ENCODE data around the gene TMEM163. TPM values are rescaled to one million over a fixed set of nuclear protein-coding genes. Genes with fewer than 3 reads are reported as not detected.

Gene TMEM163
- total RNA-seq, 2 donors from 2014 or later = 0.12 TPM

GRCh38 chr2:134704173-134704572, 14.6 kb downstream of the TMEM163 start:
- H3K4me1 Mint-ChIP-seq (ENCODE audit: low read depth) = peaks cover 15% of the 10 kb centered on the region
- no peak overlapping the region for H3K27ac Mint-ChIP-seq
- DNase-seq (no peak), ATAC-seq (replicated peaks in 1 of 2) (no peak)
- H3K9me3 Mint-ChIP-seq = no peaks in the 10 kb centered on the region
- peaks cover 0 to 1% of the 10 kb centered on the region in 2 donors for H3K36me3 Mint-ChIP-seq (ENCODE audit: insufficient read depth in 2 of 2)
- no peak overlapping the region for H3K4me3 Mint-ChIP-seq
- H3K27me3 Mint-ChIP-seq (ENCODE audit: low read depth) = peaks cover 77% of the 10 kb centered on the region

- ATAC-seq (replicated peaks in 1 of 2) (no peak), DNase-seq (no peak)
- Mint-ChIP-seq H3K36me3 (ENCODE audit: insufficient read depth in 2 of 2) (peaks cover 0 to 1% of the 10 kb centered on the region in 2 donors), H3K9me3 (no peaks in the 10 kb centered on the region), H3K27me3 (ENCODE audit: low read depth) (peaks cover 71% of the 10 kb centered on the region), H3K27ac (no peak overlapping the region), H3K4me3 (no peak overlapping the region), H3K4me1 (ENCODE audit: low read depth) (peaks cover 15% of the 10 kb centered on the region)
Measured at GRCh38 chr2:134703426-134703825, 15.4 kb downstream of the TMEM163 start.

- Mint-ChIP-seq H3K4me3 (no peak overlapping the region), H3K4me1 (ENCODE audit: low read depth) (peaks cover under 1% of the 10 kb centered on the region), H3K27me3 (ENCODE audit: low read depth) (peaks cover 53% of the 10 kb centered on the region), H3K9me3 (no peaks in the 10 kb centered on the region), H3K27ac (no peak overlapping the region), H3K36me3 (ENCODE audit: insufficient read depth in 2 of 2) (no peaks in the 10 kb centered on the region)
- ATAC-seq (replicated peaks in 1 of 2) (no peak), DNase-seq (no peak)
Measured at GRCh38 chr2:134700730-134701129, 18.1 kb downstream of the TMEM163 start.

- Mint-ChIP-seq H3K4me3 (no peak overlapping the region), H3K36me3 (ENCODE audit: insufficient read depth in 2 of 2) (no peaks in the 10 kb centered on the region), H3K27ac (no peak overlapping the region), H3K4me1 (ENCODE audit: low read depth) (no peaks in the 10 kb centered on the region), H3K27me3 (ENCODE audit: low read depth) (peaks cover 7% of the 10 kb centered on the region), H3K9me3 (no peaks in the 10 kb centered on the region)
- ATAC-seq (replicated peaks in 1 of 2) (no peak), DNase-seq (no peak)
Measured at GRCh38 chr2:134694411-134694810, 24.4 kb downstream of the TMEM163 start.

- Mint-ChIP-seq H3K4me1 (ENCODE audit: low read depth) (no peaks in the 10 kb centered on the region), H3K9me3 (no peaks in the 10 kb centered on the region), H3K36me3 (ENCODE audit: insufficient read depth in 2 of 2) (no peaks in the 10 kb centered on the region), H3K27me3 (ENCODE audit: low read depth) (peaks cover 7% of the 10 kb centered on the region), H3K4me3 (no peak overlapping the region), H3K27ac (no peak overlapping the region)
- ATAC-seq (replicated peaks in 1 of 2) = no peak
- DNase-seq = no peak
Measured at GRCh38 chr2:134693359-134694330, 25.2 kb downstream of the TMEM163 start.

- ATAC-seq (replicated peaks in 1 of 2) (peak in 1 of 2 donors; percentile 58), DNase-seq (no peak)
- H3K4me1 Mint-ChIP-seq (ENCODE audit: low read depth) = no peaks in the 10 kb centered on the region
- H3K4me3 Mint-ChIP-seq = no peak overlapping the region
- no peak overlapping the region for H3K27ac Mint-ChIP-seq
- no peaks in the 10 kb centered on the region for H3K9me3 Mint-ChIP-seq
- no peaks in the 10 kb centered on the region for H3K36me3 Mint-ChIP-seq (ENCODE audit: insufficient read depth in 2 of 2)
- no peaks in the 10 kb centered on the region for H3K27me3 Mint-ChIP-seq (ENCODE audit: low read depth)
Measured at GRCh38 chr2:134692499-134692898, 26.3 kb downstream of the TMEM163 start.

GRCh38 chr2:134690629-134691215, 28.1 kb downstream of the TMEM163 start:
- no peaks in the 10 kb centered on the region for H3K27me3 Mint-ChIP-seq (ENCODE audit: low read depth)
- no peaks in the 10 kb centered on the region for H3K36me3 Mint-ChIP-seq (ENCODE audit: insufficient read depth in 2 of 2)
- H3K27ac Mint-ChIP-seq = no peak overlapping the region
- DNase-seq (no peak), ATAC-seq (replicated peaks in 1 of 2) (no peak)
- H3K9me3 Mint-ChIP-seq = no peaks in the 10 kb centered on the region
- H3K4me1 Mint-ChIP-seq (ENCODE audit: low read depth) = no peaks in the 10 kb centered on the region
- no peak overlapping the region for H3K4me3 Mint-ChIP-seq

GRCh38 chr2:134689315-134689714, 29.5 kb downstream of the TMEM163 start:
- DNase-seq = no peak
- Mint-ChIP-seq H3K27me3 (ENCODE audit: low read depth) (no peaks in the 10 kb centered on the region), H3K4me3 (no peak overlapping the region), H3K9me3 (no peaks in the 10 kb centered on the region), H3K27ac (no peak overlapping the region), H3K4me1 (ENCODE audit: low read depth) (peaks cover 4% of the 10 kb centered on the region), H3K36me3 (ENCODE audit: insufficient read depth in 2 of 2) (no peaks in the 10 kb centered on the region)
- ATAC-seq (replicated peaks in 1 of 2) = no peak

- H3K27ac Mint-ChIP-seq = no peak overlapping the region
- H3K4me3 Mint-ChIP-seq = no peak overlapping the region
Measured at GRCh38 chr2:134685967-134686366, 32.8 kb downstream of the TMEM163 start.

GRCh38 chr2:134683561-134684112, 35.2 kb downstream of the TMEM163 start:
- Mint-ChIP-seq H3K9me3 (no peaks in the 10 kb centered on the region), H3K36me3 (ENCODE audit: insufficient read depth in 2 of 2) (no peaks in the 10 kb centered on the region), H3K4me3 (peak overlapping the region in 1 of 2 donors; percentile 19), H3K27ac (peak overlapping the region; percentile 7), H3K27me3 (ENCODE audit: low read depth) (peaks cover 7% of the 10 kb centered on the region), H3K4me1 (ENCODE audit: low read depth) (peaks cover 49% of the 10 kb centered on the region)
- DNase-seq = peak; percentile 44 to 47
- ATAC-seq (replicated peaks in 1 of 2) = peak; percentile 90 to 94

More at GRCh38 chr2:134685967-134686366, 32.8 kb downstream of the TMEM163 start:
- Mint-ChIP-seq H3K9me3 (no peaks in the 10 kb centered on the region), H3K27me3 (ENCODE audit: low read depth) (peaks cover 7% of the 10 kb centered on the region), H3K4me1 (ENCODE audit: low read depth) (peaks cover 34% of the 10 kb centered on the region), H3K36me3 (ENCODE audit: insufficient read depth in 2 of 2) (no peaks in the 10 kb centered on the region)
- DNase-seq (no peak), ATAC-seq (replicated peaks in 1 of 2) (no peak)

- Mint-ChIP-seq H3K4me3 (peak overlapping the region in 1 of 2 donors; percentile 1), H3K27ac (no peak overlapping the region), H3K36me3 (ENCODE audit: insufficient read depth in 2 of 2) (no peaks in the 10 kb centered on the region), H3K27me3 (ENCODE audit: low read depth) (peaks cover 7% of the 10 kb centered on the region), H3K9me3 (no peaks in the 10 kb centered on the region), H3K4me1 (ENCODE audit: low read depth) (peaks cover 51% of the 10 kb centered on the region)
- ATAC-seq (replicated peaks in 1 of 2) (no peak), DNase-seq (no peak)
Measured at GRCh38 chr2:134682726-134683125, 36.1 kb downstream of the TMEM163 start.

- Mint-ChIP-seq H3K4me1 (ENCODE audit: low read depth) (peaks cover 65% of the 10 kb centered on the region), H3K4me3 (no peak overlapping the region), H3K36me3 (ENCODE audit: insufficient read depth in 2 of 2) (no peaks in the 10 kb centered on the region), H3K27ac (no peak overlapping the region), H3K9me3 (no peaks in the 10 kb centered on the region), H3K27me3 (ENCODE audit: low read depth) (peaks cover 12% of the 10 kb centered on the region)
- ATAC-seq (replicated peaks in 1 of 2) (no peak), DNase-seq (no peak)
Measured at GRCh38 chr2:134681201-134681600, 37.6 kb downstream of the TMEM163 start.

- peak; percentile 35 to 49 for ATAC-seq (replicated peaks in 1 of 2)
- peak; percentile 29 to 30 for DNase-seq
- Mint-ChIP-seq H3K4me3 (peak overlapping the region in 1 of 2 donors; percentile 24), H3K4me1 (ENCODE audit: low read depth) (peaks cover 61% of the 10 kb centered on the region), H3K9me3 (no peaks in the 10 kb centered on the region), H3K36me3 (ENCODE audit: insufficient read depth in 2 of 2) (no peaks in the 10 kb centered on the region), H3K27me3 (ENCODE audit: low read depth) (peaks cover 12% of the 10 kb centered on the region), H3K27ac (no peak overlapping the region)
Measured at GRCh38 chr2:134679745-134680144, 39.1 kb downstream of the TMEM163 start.

All from activated T-cell treated with anti-CD3 and anti-CD28 coated beads, Interleukin-2, amount 50 U/mL, for 72 hours (primary cell).